GM12891 (cell line): Measurements from ENCODE around the gene KBTBD4.

Experiments used
- PAX5 ChIP-seq: IDR thresholded peaks from 2 replicates; pipeline ENCODE4 v1.6.1; 2011; ENCODE audit warnings: low read length, moderate library complexity, mild to moderate bottlenecking; ENCODE audit not compliant: insufficient read depth, severe bottlenecking
- POLR2A ChIP-seq: IDR thresholded peaks from 2 replicates; pipeline ENCODE4 v1.6.1; 2011; ENCODE audit warnings: low read depth, low read length, control low read depth
- POLR2AphosphoS5 ChIP-seq: IDR thresholded peaks from 2 replicates; pipeline ENCODE4 v1.6.1; 2011; ENCODE audit warnings: low read depth, low read length, control low read depth
- POU2F2 ChIP-seq: IDR thresholded peaks from 2 replicates; pipeline ENCODE4 v1.6.1; 2011; ENCODE audit warnings: low read depth, mild to moderate bottlenecking, control low read depth, low read length, moderate library complexity
- SPI1 ChIP-seq: IDR thresholded peaks from 2 replicates; pipeline ENCODE4 v1.6.1; 2011; ENCODE audit warnings: low read depth, low read length, control low read depth
- TAF1 ChIP-seq: IDR thresholded peaks from 2 replicates; pipeline ENCODE4 v1.6.1; 2011; ENCODE audit warnings: low read depth, low read length, control low read depth

- TF ChIP-seq POLR2AphosphoS5, result no peak
- TF ChIP-seq POLR2A, result no peak
- no peak for TF ChIP-seq TAF1
- TF ChIP-seq POU2F2, result no peak
- no peak for TF ChIP-seq PAX5
- TF ChIP-seq SPI1, result no peak
Measured at GRCh38 chr11:47589584-47589976, 10.8 kb upstream of the KBTBD4 start.
